Neutrophil (primary cell): ENCODE data around the gene TYSND1.
"Not testable (repeated sequence)": the region's sequence is repeated elsewhere in the genome, so short reads cannot be mapped to it uniquely, and the experiment has no call there.

Experiments used
- H3K27ac ChIP-seq: fragments of 200-600 bp; sonication (generic); 2 replicates; pipeline ENCODE4 v1.5.1; 2016; ENCODE audit warnings: mild to moderate bottlenecking, moderate library complexity
- H3K27me3 ChIP-seq: fragments of 200-600 bp; sonication (generic); 2 replicates; pipeline ENCODE4 v1.6.0; 2016; ENCODE audit warnings: mild to moderate bottlenecking
- H3K36me3 ChIP-seq: fragments of 200-600 bp; sonication (generic); 2 replicates; pipeline ENCODE4 v1.5.1; 2017
- H3K4me1 ChIP-seq, 2 experiments: fragments of 200-600 bp in 1 of 2; sonication (generic) in 1 of 2; 1 replicate in 1 of 2; 2 replicates in 1 of 2; pipeline versions ENCODE4 v1.5.1 to v1.6.1; 2013 to 2016; ENCODE audit warnings: low read depth in 1 of 2, low read length in 1 of 2, mild to moderate bottlenecking in 1 of 2, moderate library complexity in 1 of 2; ENCODE audit not compliant: control insufficient read depth in 1 of 2, insufficient read depth in 1 of 2
- H3K4me3 ChIP-seq, 2 experiments: fragments of 200-600 bp in 1 of 2; sonication (generic) in 1 of 2; 1 replicate in 1 of 2; 2 replicates in 1 of 2; pipeline ENCODE4 v1.5.1; 2013 to 2016; ENCODE audit warnings: low read depth in 1 of 2, low read length in 1 of 2, mild to moderate bottlenecking in 1 of 2, moderate library complexity in 1 of 2
- H3K9me3 ChIP-seq: fragments of 200-600 bp; sonication (generic); 2 replicates; pipeline ENCODE4 v1.5.1; 2016
- CTCF ChIP-seq: fragments of 200-600 bp; sonication (generic); IDR thresholded peaks from 2 replicates; pipeline ENCODE4 v1.5.1; 2016; ENCODE audit warnings: antibody characterized with exemption

Gene TYSND1

GRCh38 chr10:70126700-70127395 is 19.7 kb downstream of the TYSND1 start:
- Histone ChIP-seq H3K36me3 (no peaks in the 10 kb centered on the region), H3K27ac (no peak overlapping the region), H3K4me1 (peaks cover under 1% of the 10 kb centered on the region in 2 experiments), H3K9me3 (no peaks in the 10 kb centered on the region), H3K4me3 (no peak overlapping the region), H3K27me3 (peaks cover 17% of the 10 kb centered on the region)
- no peak for TF ChIP-seq CTCF

GRCh38 chr10:70125918-70126552 is 20.5 kb downstream of the TYSND1 start:
- Histone ChIP-seq H3K4me1 (no peaks in the 10 kb centered on the region), H3K36me3 (no peaks in the 10 kb centered on the region), H3K27me3 (peaks cover 9% of the 10 kb centered on the region), H3K4me3 (no peak overlapping the region), H3K27ac (no peak overlapping the region), H3K9me3 (no peaks in the 10 kb centered on the region)
- no peak for TF ChIP-seq CTCF

GRCh38 chr10:70124918-70125317 is 21.6 kb downstream of the TYSND1 start:
- Histone ChIP-seq H3K9me3 (no peaks in the 10 kb centered on the region), H3K27ac (no peak overlapping the region), H3K27me3 (no peaks in the 10 kb centered on the region), H3K4me3 (no peak overlapping the region), H3K4me1 (no peaks in the 10 kb centered on the region), H3K36me3 (no peaks in the 10 kb centered on the region)
- TF ChIP-seq CTCF = no peak

- TF ChIP-seq CTCF = no peak
- Histone ChIP-seq H3K4me3 (no peak overlapping the region), H3K9me3 (no peaks in the 10 kb centered on the region), H3K27ac (no peak overlapping the region), H3K4me1 (no peaks in the 10 kb centered on the region), H3K27me3 (no peaks in the 10 kb centered on the region), H3K36me3 (no peaks in the 10 kb centered on the region)
Measured at GRCh38 chr10:70124415-70124814, 22.1 kb downstream of the TYSND1 start.

- Histone ChIP-seq H3K4me3 (no peak overlapping the region), H3K4me1 (no peaks in the 10 kb centered on the region), H3K27ac (no peak overlapping the region), H3K9me3 (no peaks in the 10 kb centered on the region), H3K27me3 (no peaks in the 10 kb centered on the region), H3K36me3 (no peaks in the 10 kb centered on the region)
- no peak for TF ChIP-seq CTCF
Measured at GRCh38 chr10:70123817-70124216, 22.7 kb downstream of the TYSND1 start.

GRCh38 chr10:70123166-70123565 is 23.3 kb downstream of the TYSND1 start:
- not testable (repeated sequence) for H3K27me3 ChIP-seq, H3K4me1 ChIP-seq, H3K4me3 ChIP-seq, H3K27ac ChIP-seq, H3K36me3 ChIP-seq, H3K9me3 ChIP-seq
